Stimulated activated CD4-positive, alpha-beta T cell treated with anti-CD3 and anti-CD28 coated beads, Interleukin-4, amount 100 ng/mL, for 48 hours (primary cell): Measurements from ENCODE around the gene KRTAP9-2.
"Not testable (repeated sequence)": the region's sequence is repeated elsewhere in the genome, so short reads cannot be mapped to it uniquely, and the experiment has no call there.

ENCODE experiments used
- DNase-seq, 2 donors: peaks; one replicate each; pipeline ENCODE4 v3.0.0-alpha.2; 2020; ENCODE audit warnings: low read depth in 2 of 2

The KRTAP9-2 gene

GRCh38 chr17:41226598-41227095, at the start of gene KRTAP9-2:
Gene KRTAP9-2 (plus strand): TSS chr17:41226648. CDS start chr17:41226655, 7 bp downstream.
- DNase-seq: not testable (repeated sequence)

GRCh38 chr17:41176744-41177387, 49.6 kb upstream of the KRTAP9-2 start:
- no peak for DNase-seq

GRCh38 chr17:41177727-41178271, 48.6 kb upstream of the KRTAP9-2 start, which contains the start of gene KRTAP4-2:
Gene KRTAP4-2 (minus strand): TSS chr17:41178221. CDS start chr17:41178164, 57 bp downstream.
- DNase-seq: no peak

- DNase-seq: no peak
Observed at GRCh38 chr17:41178341-41178740, 48.1 kb upstream of the KRTAP9-2 start.

GRCh38 chr17:41178843-41179616, 47.4 kb upstream of the KRTAP9-2 start:
- no peak for DNase-seq

- no peak for DNase-seq
Observed at GRCh38 chr17:41184480-41184961, 41.9 kb upstream of the KRTAP9-2 start, which contains the start of gene KRTAP4-1. Gene KRTAP4-1 (minus strand): TSS chr17:41184911. CDS start chr17:41184854, 57 bp downstream.

- no peak for DNase-seq
Observed at GRCh38 chr17:41185001-41185400, 41.4 kb upstream of the KRTAP9-2 start.

GRCh38 chr17:41186872-41187271, 39.6 kb upstream of the KRTAP9-2 start:
- DNase-seq: no peak

GRCh38 chr17:41189837-41190318, 36.6 kb upstream of the KRTAP9-2 start, which contains the start of gene KRTAP9-1:
Gene KRTAP9-1 (plus strand): TSS chr17:41189887. CDS start chr17:41189887, 0 bp downstream.
- not testable (repeated sequence) for DNase-seq

GRCh38 chr17:41190328-41190727, 36.1 kb upstream of the KRTAP9-2 start:
- DNase-seq: no peak

GRCh38 chr17:41196068-41196467, 30.4 kb upstream of the KRTAP9-2 start:
- DNase-seq: no peak

GRCh38 chr17:41199421-41200078, 26.9 kb upstream of the KRTAP9-2 start:
- no peak for DNase-seq

- no peak for DNase-seq
Observed at GRCh38 chr17:41211845-41212466, 14.5 kb upstream of the KRTAP9-2 start.

GRCh38 chr17:41212524-41213169, 13.8 kb upstream of the KRTAP9-2 start:
- DNase-seq: no peak

- DNase-seq: no peak
Observed at GRCh38 chr17:41215681-41216080, 10.8 kb upstream of the KRTAP9-2 start.

- DNase-seq: no peak
Observed at GRCh38 chr17:41223821-41224220, 2.6 kb upstream of the KRTAP9-2 start.

GRCh38 chr17:41226051-41226450, 397 bp upstream of the KRTAP9-2 start:
- no peak for DNase-seq

- no peak for DNase-seq
Observed at GRCh38 chr17:41230094-41230493, 3.6 kb downstream of the KRTAP9-2 start.

- no peak for DNase-seq
Observed at GRCh38 chr17:41231731-41232130, 5.3 kb downstream of the KRTAP9-2 start.

GRCh38 chr17:41232399-41233105, 6.1 kb downstream of the KRTAP9-2 start, which contains the start of gene KRTAP9-3:
Gene KRTAP9-3 (plus strand): TSS chr17:41232449. CDS start chr17:41232502, 53 bp downstream.
- DNase-seq: not testable (repeated sequence)
